ENCODE results near the gene NACC2.

The NACC2 gene

GRCh38 chr9:136133959-136134484 is 38.9 kb upstream of the NACC2 start:
- H4K12ac ChIP-seq (ENCODE audit: low read depth, low read length) = no peak overlapping the region
- peaks cover 11% of the 10 kb centered on the region for H3K27me3 ChIP-seq (ENCODE audit: insufficient read depth, low read length)
- H3K4me3 ChIP-seq (ENCODE audit: low read depth, low read length) = no peak overlapping the region
- H3K79me2 ChIP-seq (ENCODE audit: control insufficient read depth, insufficient read depth, low read length, poor library complexity) = no peaks in the 10 kb centered on the region
- H3K4me2 ChIP-seq (ENCODE audit: low read length) = no peak overlapping the region
- H3K4ac ChIP-seq (ENCODE audit: low read depth, low read length) = no peak overlapping the region
- no peak overlapping the region for H2BK5ac ChIP-seq (ENCODE audit: low read depth, low read length, poor library complexity)
- no peaks in the 10 kb centered on the region for H3K36me3 ChIP-seq (ENCODE audit: control insufficient read depth in 1 of 2, insufficient read depth in 2 of 2, low read length in 2 of 2)
- H2AK5ac ChIP-seq (ENCODE audit: low read length) = no peak overlapping the region
- no peak overlapping the region for H4K8ac ChIP-seq (ENCODE audit: low read depth, low read length)
- H3K79me1 ChIP-seq (ENCODE audit: low read length) = no peaks in the 10 kb centered on the region
- H3K27ac ChIP-seq (ENCODE audit: low read depth, low read length) = no peak overlapping the region
- no peak overlapping the region for H3K18ac ChIP-seq (ENCODE audit: low read length)
- no peak overlapping the region for H2AFZ ChIP-seq (ENCODE audit: insufficient read depth, low read length, poor library complexity)
- H3K14ac ChIP-seq (ENCODE audit: low read length) = no peak overlapping the region
- H3K23ac ChIP-seq (ENCODE audit: low read length) = no peak overlapping the region
- H2BK120ac ChIP-seq (ENCODE audit: insufficient read depth, low read length, poor library complexity) = no peak overlapping the region
- DNase-seq = no peak
- peaks cover 11% of the 10 kb centered on the region for H3K9me3 ChIP-seq (ENCODE audit: insufficient read depth, low read depth, low read length)
- peaks cover 0 to 6% of the 10 kb centered on the region in 2 experiments for H3K4me1 ChIP-seq (ENCODE audit: control insufficient read depth in 1 of 2, insufficient read depth in 2 of 2, low read length in 2 of 2)
- H2BK12ac ChIP-seq (ENCODE audit: low read length) = no peak overlapping the region
- no peak overlapping the region for H3K9ac ChIP-seq (ENCODE audit: low read length)
- H4K91ac ChIP-seq (ENCODE audit: low read depth, low read length) = no peak overlapping the region
- no CpG with 5 or more reads among the region's 18 CpGs for WGBS (ENCODE audit: extremely low coverage, insufficient coverage, insufficient read length)

DNA sequence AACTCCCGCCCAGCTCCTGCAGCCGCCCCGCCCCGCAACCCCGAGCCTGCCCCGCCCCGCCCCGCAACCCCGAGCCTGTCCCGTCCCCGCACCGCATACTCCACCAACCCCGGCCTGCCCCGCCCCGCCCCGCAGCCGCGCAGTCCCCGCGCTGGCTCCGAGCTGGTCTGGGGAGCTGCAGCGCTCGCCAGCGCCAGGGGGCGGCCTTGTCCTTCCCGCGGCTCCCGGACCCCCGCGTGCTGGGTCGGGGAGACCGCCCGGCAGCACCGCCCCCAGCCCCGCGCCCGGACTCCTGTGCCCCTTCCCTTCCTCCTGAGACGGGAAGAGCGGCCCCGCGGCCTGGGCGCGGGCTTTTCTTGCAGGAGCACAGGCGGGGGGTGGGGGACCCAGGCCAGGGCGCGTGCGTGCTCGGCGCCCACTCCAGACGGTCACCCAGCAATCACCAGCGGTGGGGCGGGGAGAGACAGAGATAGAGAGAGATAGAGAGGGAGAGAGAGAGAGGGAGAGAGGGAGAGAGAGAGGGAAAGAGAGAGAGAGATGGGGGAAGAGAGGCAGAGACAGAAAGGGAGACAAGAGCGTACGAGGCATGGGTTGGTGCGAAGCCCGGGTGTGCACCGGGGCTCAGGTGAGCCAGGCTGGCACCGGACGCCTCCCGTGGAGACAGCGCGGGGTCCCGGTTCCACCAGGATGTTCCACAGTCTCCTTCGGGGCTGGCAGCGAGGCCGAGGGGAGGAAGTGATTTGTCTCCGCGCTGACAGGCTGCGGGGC is 38.3 kb upstream of the NACC2 start:
- peak overlapping the region; percentile 50 for H3K4me3 ChIP-seq (ENCODE audit: low read depth, low read length)

DNA sequence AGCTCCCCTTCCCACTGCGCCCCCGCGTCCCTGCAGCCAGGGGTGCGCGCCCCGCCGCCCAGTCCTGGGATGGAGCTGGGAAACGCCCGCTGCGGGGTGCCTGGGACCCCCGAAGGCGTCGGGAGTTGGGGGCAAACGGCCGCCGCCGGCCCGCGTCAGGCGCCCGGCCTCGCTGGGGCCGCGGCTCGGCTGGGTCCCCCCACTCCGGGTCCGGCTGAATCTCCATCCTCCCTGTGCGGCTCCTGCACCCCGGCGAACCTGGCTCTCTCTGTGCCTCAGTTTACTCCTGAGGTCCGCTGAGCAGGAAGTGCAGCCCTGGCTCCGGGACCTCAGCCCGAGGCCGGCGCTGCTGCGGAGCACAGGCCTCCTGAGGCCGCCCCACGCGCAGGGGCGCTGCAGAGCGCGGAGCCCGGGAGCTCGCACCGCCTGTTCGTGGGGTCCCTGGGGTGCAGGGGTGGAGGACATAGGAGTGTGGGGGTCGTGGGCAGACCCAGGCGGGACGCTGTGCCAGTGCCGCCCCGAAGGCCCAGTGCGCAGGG is 37.5 kb upstream of the NACC2 start:
- Histone ChIP-seq H3K4ac (ENCODE audit: low read depth, low read length) (no peak overlapping the region), H4K8ac (ENCODE audit: low read depth, low read length) (no peak overlapping the region), H3K79me2 (ENCODE audit: control insufficient read depth, insufficient read depth, low read length, poor library complexity) (no peaks in the 10 kb centered on the region), H2BK5ac (ENCODE audit: low read depth, low read length, poor library complexity) (no peak overlapping the region), H3K18ac (ENCODE audit: low read length) (no peak overlapping the region), H2AK5ac (ENCODE audit: low read length) (no peak overlapping the region), H2BK120ac (ENCODE audit: insufficient read depth, low read length, poor library complexity) (no peak overlapping the region), H3K23ac (ENCODE audit: low read length) (no peak overlapping the region), H3K4me1 (ENCODE audit: control insufficient read depth in 1 of 2, insufficient read depth in 2 of 2, low read length in 2 of 2) (peaks cover 0 to 6% of the 10 kb centered on the region in 2 experiments), H3K4me2 (ENCODE audit: low read length) (peak overlapping the region; percentile 21), H4K91ac (ENCODE audit: low read depth, low read length) (no peak overlapping the region), H3K4me3 (ENCODE audit: low read depth, low read length) (peak overlapping the region; percentile 42), H3K9me3 (ENCODE audit: insufficient read depth, low read depth, low read length) (peaks cover 11% of the 10 kb centered on the region), H3K79me1 (ENCODE audit: low read length) (no peaks in the 10 kb centered on the region), H3K27ac (ENCODE audit: low read depth, low read length) (no peak overlapping the region), H3K27me3 (ENCODE audit: insufficient read depth, low read length) (peaks cover 11% of the 10 kb centered on the region), H2AFZ (ENCODE audit: insufficient read depth, low read length, poor library complexity) (no peak overlapping the region), H3K36me3 (ENCODE audit: control insufficient read depth in 1 of 2, insufficient read depth in 2 of 2, low read length in 2 of 2) (no peaks in the 10 kb centered on the region), H3K14ac (ENCODE audit: low read length) (no peak overlapping the region), H2BK12ac (ENCODE audit: low read length) (no peak overlapping the region), H3K9ac (ENCODE audit: low read length) (no peak overlapping the region), H4K12ac (ENCODE audit: low read depth, low read length) (no peak overlapping the region)
- DNase-seq = no peak
- WGBS (ENCODE audit: extremely low coverage, insufficient coverage, insufficient read length) = no CpG with 5 or more reads among the region's 52 CpGs

More for the DNA sequence above, 38.3 kb upstream of the NACC2 start:
- Histone ChIP-seq H2BK12ac (ENCODE audit: low read length) (no peak overlapping the region), H3K4me2 (ENCODE audit: low read length) (peak overlapping the region; percentile 65), H3K36me3 (ENCODE audit: control insufficient read depth in 1 of 2, insufficient read depth in 2 of 2, low read length in 2 of 2) (no peaks in the 10 kb centered on the region), H3K9me3 (ENCODE audit: insufficient read depth, low read depth, low read length) (peaks cover 11% of the 10 kb centered on the region), H3K9ac (ENCODE audit: low read length) (no peak overlapping the region), H2AFZ (ENCODE audit: insufficient read depth, low read length, poor library complexity) (no peak overlapping the region), H3K27me3 (ENCODE audit: insufficient read depth, low read length) (peaks cover 11% of the 10 kb centered on the region), H4K91ac (ENCODE audit: low read depth, low read length) (no peak overlapping the region), H3K27ac (ENCODE audit: low read depth, low read length) (no peak overlapping the region), H3K4me1 (ENCODE audit: control insufficient read depth in 1 of 2, insufficient read depth in 2 of 2, low read length in 2 of 2) (peaks cover 0 to 6% of the 10 kb centered on the region in 2 experiments), H2BK5ac (ENCODE audit: low read depth, low read length, poor library complexity) (no peak overlapping the region), H2AK5ac (ENCODE audit: low read length) (no peak overlapping the region), H3K18ac (ENCODE audit: low read length) (no peak overlapping the region), H3K4ac (ENCODE audit: low read depth, low read length) (no peak overlapping the region), H2BK120ac (ENCODE audit: insufficient read depth, low read length, poor library complexity) (no peak overlapping the region), H3K79me2 (ENCODE audit: control insufficient read depth, insufficient read depth, low read length, poor library complexity) (no peaks in the 10 kb centered on the region), H3K23ac (ENCODE audit: low read length) (no peak overlapping the region), H3K79me1 (ENCODE audit: low read length) (no peaks in the 10 kb centered on the region), H3K14ac (ENCODE audit: low read length) (no peak overlapping the region), H4K8ac (ENCODE audit: low read depth, low read length) (no peak overlapping the region), H4K12ac (ENCODE audit: low read depth, low read length) (no peak overlapping the region)
- DNase-seq = no peak
- WGBS (ENCODE audit: extremely low coverage, insufficient coverage, insufficient read length) = no CpG with 5 or more reads among the region's 69 CpGs

- no peak for DNase-seq
- H3K9me3 ChIP-seq (ENCODE audit: insufficient read depth, low read depth, low read length) = peaks cover 8% of the 10 kb centered on the region
- WGBS (ENCODE audit: extremely low coverage, insufficient coverage, insufficient read length) = no CpG with 5 or more reads among the region's 31 CpGs
These were observed 36.8 kb upstream of the NACC2 start for GRCh38 chr9:136131629-136132511.

More at GRCh38 chr9:136131629-136132511, 36.8 kb upstream of the NACC2 start:
- H2BK5ac ChIP-seq (ENCODE audit: low read depth, low read length, poor library complexity) = no peak overlapping the region
- H4K91ac ChIP-seq (ENCODE audit: low read depth, low read length) = no peak overlapping the region
- H3K27ac ChIP-seq (ENCODE audit: low read depth, low read length) = no peak overlapping the region
- H3K79me2 ChIP-seq (ENCODE audit: control insufficient read depth, insufficient read depth, low read length, poor library complexity) = no peaks in the 10 kb centered on the region
- H3K79me1 ChIP-seq (ENCODE audit: low read length) = no peaks in the 10 kb centered on the region
- peak overlapping the region; percentile 30 for H3K4me3 ChIP-seq (ENCODE audit: low read depth, low read length)
- no peak overlapping the region for H3K4ac ChIP-seq (ENCODE audit: low read depth, low read length)
- H3K18ac ChIP-seq (ENCODE audit: low read length) = no peak overlapping the region
- H2BK120ac ChIP-seq (ENCODE audit: insufficient read depth, low read length, poor library complexity) = no peak overlapping the region
- no peak overlapping the region for H2AFZ ChIP-seq (ENCODE audit: insufficient read depth, low read length, poor library complexity)
- no peak overlapping the region for H4K8ac ChIP-seq (ENCODE audit: low read depth, low read length)
- H3K14ac ChIP-seq (ENCODE audit: low read length) = no peak overlapping the region
- H2BK12ac ChIP-seq (ENCODE audit: low read length) = no peak overlapping the region
- no peak overlapping the region for H2AK5ac ChIP-seq (ENCODE audit: low read length)
- no peak overlapping the region for H3K23ac ChIP-seq (ENCODE audit: low read length)
- no peak overlapping the region for H3K9ac ChIP-seq (ENCODE audit: low read length)
- peaks cover 11% of the 10 kb centered on the region for H3K27me3 ChIP-seq (ENCODE audit: insufficient read depth, low read length)
- no peaks in the 10 kb centered on the region for H3K36me3 ChIP-seq (ENCODE audit: control insufficient read depth in 1 of 2, insufficient read depth in 2 of 2, low read length in 2 of 2)
- H4K12ac ChIP-seq (ENCODE audit: low read depth, low read length) = no peak overlapping the region
- H3K4me2 ChIP-seq (ENCODE audit: low read length) = no peak overlapping the region
- H3K4me1 ChIP-seq (ENCODE audit: control insufficient read depth in 1 of 2, insufficient read depth in 2 of 2, low read length in 2 of 2) = peaks cover 0 to 6% of the 10 kb centered on the region in 2 experiments

Measured in trophoblast cell (in vitro differentiated cells and primary cell).